Suprapubic skin (tissue), 4 donors: Measurements from ENCODE around the gene IDH3G.

ENCODE experiments used
- EP300 ChIP-seq: sonication (generic); formaldehyde crosslinking; IDR thresholded peaks from one replicate; pipeline ENCODE4 v1.6.1; 2017; ENCODE audit warnings: antibody characterized with exemption
- POLR2A ChIP-seq, 2 donors: fragments of 450-650 bp; IDR thresholded peaks; one replicate each; pipeline ENCODE4 v1.6.1; 2017; ENCODE audit warnings: antibody characterized with exemption in 2 of 2, mild to moderate bottlenecking in 2 of 2, moderate library complexity in 2 of 2
- POLR2AphosphoS5 ChIP-seq, 3 donors: sonication (generic); formaldehyde crosslinking; IDR thresholded peaks; one replicate each; pipeline ENCODE4 v1.6.1; 2017; ENCODE audit warnings: antibody characterized with exemption in 3 of 3
- TF ChIP-seq, protein P1 (sequence below), 2 donors: fragments of 200-600 bp in 1 of 2; fragments of 450-650 bp in 1 of 2; sonication (generic) in 1 of 2; IDR thresholded peaks; one replicate each; pipeline ENCODE4 v1.5.1; 2016 to 2019; ENCODE audit warnings: antibody characterized with exemption in 2 of 2, mild to moderate bottlenecking in 1 of 2, moderate library complexity in 1 of 2

- TF ChIP-seq POLR2AphosphoS5 (IDR thresholded peaks at IDR 0.05): no peak
- TF ChIP-seq, protein P1, sequence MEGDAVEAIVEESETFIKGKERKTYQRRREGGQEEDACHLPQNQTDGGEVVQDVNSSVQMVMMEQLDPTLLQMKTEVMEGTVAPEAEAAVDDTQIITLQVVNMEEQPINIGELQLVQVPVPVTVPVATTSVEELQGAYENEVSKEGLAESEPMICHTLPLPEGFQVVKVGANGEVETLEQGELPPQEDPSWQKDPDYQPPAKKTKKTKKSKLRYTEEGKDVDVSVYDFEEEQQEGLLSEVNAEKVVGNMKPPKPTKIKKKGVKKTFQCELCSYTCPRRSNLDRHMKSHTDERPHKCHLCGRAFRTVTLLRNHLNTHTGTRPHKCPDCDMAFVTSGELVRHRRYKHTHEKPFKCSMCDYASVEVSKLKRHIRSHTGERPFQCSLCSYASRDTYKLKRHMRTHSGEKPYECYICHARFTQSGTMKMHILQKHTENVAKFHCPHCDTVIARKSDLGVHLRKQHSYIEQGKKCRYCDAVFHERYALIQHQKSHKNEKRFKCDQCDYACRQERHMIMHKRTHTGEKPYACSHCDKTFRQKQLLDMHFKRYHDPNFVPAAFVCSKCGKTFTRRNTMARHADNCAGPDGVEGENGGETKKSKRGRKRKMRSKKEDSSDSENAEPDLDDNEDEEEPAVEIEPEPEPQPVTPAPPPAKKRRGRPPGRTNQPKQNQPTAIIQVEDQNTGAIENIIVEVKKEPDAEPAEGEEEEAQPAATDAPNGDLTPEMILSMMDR (IDR thresholded peaks at IDR 0.05): no peak
- no peak for TF ChIP-seq POLR2A (IDR thresholded peaks at IDR 0.05)
- no peak for TF ChIP-seq EP300
These were observed 24.1 kb downstream of the IDH3G start for GRCh38 chrX:153769865-153770600.
